GM13976 (cell line): ENCODE measurements around the gene HMGCLL1.

Experiments
- DNase-seq: peaks from one replicate; pipeline ENCODE4 v3.0.0; 2012; ENCODE audit warnings: low spot score
- in situ Hi-C: fragments of 300-500 bp; cut with MboI; formaldehyde crosslinking; loops from one replicate; pipeline ENCODE4 v1.12.0; 2022; ENCODE audit warnings: low sequenced_read_pairs, mixed read lengths, inconsistent platforms; ENCODE audit not compliant: unreplicated experiment
- TF ChIP-seq, protein P1 (sequence below): IDR thresholded peaks from 2 replicates; pipeline ENCODE4 v1.5.1; 2012; ENCODE audit warnings: borderline replicate concordance, mild to moderate bottlenecking; ENCODE audit not compliant: insufficient read depth; ENCODE audit errors: extremely low read depth, missing control alignments, control extremely low read depth

HMGCLL1 gene

DNA sequence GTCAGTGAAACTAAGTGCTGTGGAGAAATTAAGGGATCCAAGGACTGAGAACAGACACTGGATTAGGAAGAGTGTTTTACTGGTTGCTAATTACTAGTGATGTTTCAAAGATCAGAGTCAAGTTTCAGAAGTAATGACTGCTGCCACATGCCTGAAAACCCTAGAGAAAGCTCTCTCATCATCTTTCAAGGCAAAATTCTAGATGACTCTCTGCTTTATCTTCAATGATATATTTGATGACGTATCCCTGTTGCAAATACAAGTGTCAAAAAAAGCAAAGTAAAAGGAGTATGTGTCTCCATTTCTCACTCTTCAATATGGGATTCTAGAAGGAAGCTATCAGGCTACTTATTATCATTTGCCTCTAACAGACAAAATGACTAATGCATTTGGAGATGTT lies 38.0 kb downstream of the HMGCLL1 start:
- no peak for DNase-seq
- TF ChIP-seq, protein P1, sequence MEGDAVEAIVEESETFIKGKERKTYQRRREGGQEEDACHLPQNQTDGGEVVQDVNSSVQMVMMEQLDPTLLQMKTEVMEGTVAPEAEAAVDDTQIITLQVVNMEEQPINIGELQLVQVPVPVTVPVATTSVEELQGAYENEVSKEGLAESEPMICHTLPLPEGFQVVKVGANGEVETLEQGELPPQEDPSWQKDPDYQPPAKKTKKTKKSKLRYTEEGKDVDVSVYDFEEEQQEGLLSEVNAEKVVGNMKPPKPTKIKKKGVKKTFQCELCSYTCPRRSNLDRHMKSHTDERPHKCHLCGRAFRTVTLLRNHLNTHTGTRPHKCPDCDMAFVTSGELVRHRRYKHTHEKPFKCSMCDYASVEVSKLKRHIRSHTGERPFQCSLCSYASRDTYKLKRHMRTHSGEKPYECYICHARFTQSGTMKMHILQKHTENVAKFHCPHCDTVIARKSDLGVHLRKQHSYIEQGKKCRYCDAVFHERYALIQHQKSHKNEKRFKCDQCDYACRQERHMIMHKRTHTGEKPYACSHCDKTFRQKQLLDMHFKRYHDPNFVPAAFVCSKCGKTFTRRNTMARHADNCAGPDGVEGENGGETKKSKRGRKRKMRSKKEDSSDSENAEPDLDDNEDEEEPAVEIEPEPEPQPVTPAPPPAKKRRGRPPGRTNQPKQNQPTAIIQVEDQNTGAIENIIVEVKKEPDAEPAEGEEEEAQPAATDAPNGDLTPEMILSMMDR: no peak
- in situ Hi-C loops: no loop called here

DNA sequence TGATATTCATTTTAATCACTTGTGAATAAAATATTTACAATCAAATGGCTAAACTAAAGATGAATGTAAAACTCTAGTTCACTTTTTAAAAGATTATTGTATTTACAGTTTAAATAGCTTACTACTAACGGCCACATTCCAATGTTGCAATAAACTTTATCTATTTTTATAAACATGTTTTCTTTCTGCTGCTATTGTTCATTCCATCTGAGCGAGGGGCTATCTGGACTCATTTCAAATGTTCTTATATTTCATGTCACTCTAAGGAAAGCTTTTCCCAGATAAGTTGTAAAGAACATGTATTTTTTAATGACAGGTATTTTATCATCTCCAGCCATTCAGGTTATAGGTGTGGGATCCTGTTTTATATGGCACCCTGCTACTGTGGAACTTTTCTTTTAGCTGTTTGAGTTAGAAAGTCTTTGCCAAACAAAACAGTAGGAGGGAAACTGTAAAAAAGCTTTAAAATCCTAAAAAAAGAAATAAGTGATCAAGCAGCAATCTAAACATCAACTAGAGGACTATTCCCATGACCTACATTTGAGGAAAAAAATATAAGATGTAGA lies 42.5 kb downstream of the HMGCLL1 start:
- TF ChIP-seq, protein P1: no peak
- no peak for DNase-seq
- in situ Hi-C loops: no loop called here

DNA sequence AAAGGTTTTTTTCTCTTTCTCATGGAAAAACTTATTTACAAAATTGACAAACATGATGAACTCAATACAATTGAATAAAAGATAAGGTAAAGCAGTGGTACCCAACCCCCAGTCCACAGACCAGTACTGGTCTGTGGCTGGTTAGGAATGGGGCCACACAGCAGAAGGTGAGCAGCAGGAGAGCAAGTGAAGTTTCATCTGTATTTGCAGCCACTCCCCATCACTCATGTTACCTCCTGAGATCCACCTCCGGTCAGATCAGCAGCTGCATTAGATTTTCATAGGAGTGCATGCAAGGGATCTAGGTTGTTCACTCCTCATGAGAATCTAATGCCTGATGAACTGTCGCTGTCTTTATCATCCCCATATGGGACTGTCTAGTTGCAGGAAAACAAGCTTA lies 47.5 kb downstream of the HMGCLL1 start:
- no peak for DNase-seq
- TF ChIP-seq, protein P1: no peak
- in situ Hi-C loops: no loop called here

DNA sequence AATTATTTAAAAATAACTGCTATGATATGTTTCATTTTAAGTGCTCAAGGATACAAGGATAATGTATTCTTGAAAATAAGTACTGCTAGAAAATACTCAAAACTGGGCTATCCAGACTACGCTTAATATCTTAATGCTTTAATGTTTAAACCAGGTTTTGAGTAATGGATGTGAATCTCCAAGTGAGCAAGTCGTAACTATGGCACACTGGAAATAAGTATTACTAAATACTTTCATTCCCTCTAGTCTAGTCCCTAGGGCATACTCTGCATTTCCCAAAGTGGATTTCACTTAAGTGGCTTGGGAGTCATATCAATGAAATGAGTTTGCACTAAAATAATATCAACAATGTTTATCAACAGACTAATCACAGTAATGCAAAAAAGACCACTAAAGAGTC lies 48.1 kb downstream of the HMGCLL1 start:
- in situ Hi-C loops: no loop called here
- DNase-seq: no peak
- TF ChIP-seq, protein P1: no peak

DNA sequence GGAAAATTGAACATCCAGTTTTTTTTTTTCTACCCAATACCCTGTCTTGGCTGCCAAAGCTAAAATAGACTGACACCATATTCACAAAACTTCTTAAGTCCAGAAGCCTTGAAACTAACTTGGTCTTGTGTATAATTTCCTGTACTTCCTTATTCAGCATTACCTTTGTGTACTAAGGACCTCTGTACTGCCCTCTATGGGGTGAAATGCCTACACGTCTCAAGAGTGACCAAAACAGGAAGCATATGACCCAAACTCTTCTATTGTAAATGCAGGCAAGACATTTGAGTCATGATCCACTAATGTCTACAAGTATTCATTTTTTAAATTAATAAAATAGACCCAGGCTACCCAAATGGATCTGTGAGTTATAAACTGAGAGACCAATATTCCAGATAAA lies 50.4 kb downstream of the HMGCLL1 start:
- DNase-seq: peak; percentile 5
- TF ChIP-seq, protein P1: no peak
- in situ Hi-C loops: no loop called here

DNA sequence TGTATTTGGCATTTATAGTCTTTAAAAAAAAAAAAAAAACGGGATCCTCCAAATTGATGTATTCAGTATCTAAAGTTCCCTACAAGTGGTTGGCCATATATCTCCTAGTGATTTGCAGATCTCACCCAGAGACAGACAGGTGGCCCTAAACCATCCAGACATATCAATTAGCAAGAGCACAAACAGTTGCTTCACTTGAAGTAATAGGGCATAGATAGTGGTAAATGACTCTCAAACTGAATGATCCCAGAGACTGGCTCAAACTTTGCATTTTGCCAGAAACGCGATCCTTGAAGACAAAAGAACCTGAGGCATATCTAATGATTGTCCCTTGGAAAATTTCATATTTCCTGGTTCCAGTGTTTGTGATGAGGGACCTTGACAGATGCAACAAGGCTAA lies 54.6 kb downstream of the HMGCLL1 start:
- DNase-seq: no peak
- in situ Hi-C loops: no loop called here
- TF ChIP-seq, protein P1: no peak
